ENCODE measurements around the gene LRRIQ1. TPM values are rescaled to one million over a fixed set of nuclear protein-coding genes. Genes with fewer than 3 reads are reported as not detected.

LRRIQ1 gene
- total RNA-seq, 2 experiments from 2014 or later: not detected

DNA sequence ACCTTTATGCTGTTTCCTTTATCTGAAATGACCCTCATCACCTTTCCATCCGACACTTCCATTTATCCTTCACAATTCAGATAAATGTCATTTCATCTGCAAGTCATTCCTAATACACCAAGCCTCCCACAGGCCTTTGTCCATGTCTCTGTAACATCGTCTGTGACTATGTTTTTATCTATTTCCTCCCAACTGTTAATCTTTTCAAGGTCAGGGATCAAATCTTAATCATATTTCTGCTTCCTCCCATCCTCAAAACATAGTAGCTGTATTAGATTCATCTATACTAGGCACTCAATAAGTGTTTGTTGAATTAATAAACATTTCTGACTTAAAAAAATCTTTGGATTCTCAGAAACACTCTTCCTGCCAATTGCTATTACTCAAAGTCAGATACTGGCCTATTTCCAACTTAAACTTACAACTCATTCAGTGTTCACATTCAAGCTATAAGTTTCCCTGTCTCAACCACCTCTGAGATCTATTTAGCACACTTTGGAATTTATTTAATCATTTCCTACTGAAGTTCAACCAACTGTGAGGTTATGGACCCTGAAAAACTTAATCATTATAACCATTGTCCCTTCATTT, 143.6 kb downstream of the LRRIQ1 start:
- ChIA-PET CTCF (no interaction called here), POLR2A (no interaction called here)
- H3K36me3 Mint-ChIP-seq (ENCODE audit: low read depth): no peaks in the 10 kb centered on the region
- ATAC-seq (no peak), DNase-seq (no peak)
- H3K4me3 Mint-ChIP-seq: no peak overlapping the region
- H3K27me3 Mint-ChIP-seq: no peaks in the 10 kb centered on the region
- no peaks in the 10 kb centered on the region for H3K4me1 Mint-ChIP-seq (ENCODE audit: low read depth)
- TF ChIP-seq, protein P1, sequence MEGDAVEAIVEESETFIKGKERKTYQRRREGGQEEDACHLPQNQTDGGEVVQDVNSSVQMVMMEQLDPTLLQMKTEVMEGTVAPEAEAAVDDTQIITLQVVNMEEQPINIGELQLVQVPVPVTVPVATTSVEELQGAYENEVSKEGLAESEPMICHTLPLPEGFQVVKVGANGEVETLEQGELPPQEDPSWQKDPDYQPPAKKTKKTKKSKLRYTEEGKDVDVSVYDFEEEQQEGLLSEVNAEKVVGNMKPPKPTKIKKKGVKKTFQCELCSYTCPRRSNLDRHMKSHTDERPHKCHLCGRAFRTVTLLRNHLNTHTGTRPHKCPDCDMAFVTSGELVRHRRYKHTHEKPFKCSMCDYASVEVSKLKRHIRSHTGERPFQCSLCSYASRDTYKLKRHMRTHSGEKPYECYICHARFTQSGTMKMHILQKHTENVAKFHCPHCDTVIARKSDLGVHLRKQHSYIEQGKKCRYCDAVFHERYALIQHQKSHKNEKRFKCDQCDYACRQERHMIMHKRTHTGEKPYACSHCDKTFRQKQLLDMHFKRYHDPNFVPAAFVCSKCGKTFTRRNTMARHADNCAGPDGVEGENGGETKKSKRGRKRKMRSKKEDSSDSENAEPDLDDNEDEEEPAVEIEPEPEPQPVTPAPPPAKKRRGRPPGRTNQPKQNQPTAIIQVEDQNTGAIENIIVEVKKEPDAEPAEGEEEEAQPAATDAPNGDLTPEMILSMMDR (IDR thresholded peaks at IDR 0.05): no peak
- no peak overlapping the region for H3K27ac Mint-ChIP-seq
- no peaks in the 10 kb centered on the region for H3K9me3 Mint-ChIP-seq
- intact Hi-C loops (cut with micrococcal nuclease): no loop called here

DNA sequence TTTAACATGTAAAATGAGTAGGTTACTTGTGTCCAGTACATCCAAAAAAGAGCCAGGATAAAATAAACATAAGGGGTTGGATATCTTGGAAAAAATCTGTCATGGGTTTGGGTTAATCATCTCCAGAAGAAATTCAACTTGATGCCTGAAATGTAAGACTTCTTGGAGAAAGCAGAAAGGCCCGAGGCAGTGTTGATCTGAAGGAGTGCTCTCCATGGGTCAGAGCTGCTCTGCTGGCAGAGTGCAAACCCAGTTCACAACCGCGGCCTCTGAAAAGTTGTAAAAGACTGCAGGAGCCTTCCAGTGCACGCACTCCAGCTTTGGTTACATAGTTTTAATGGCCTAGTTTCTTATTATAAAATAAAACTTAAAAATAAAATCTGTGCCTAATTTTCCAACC, 146.5 kb downstream of the LRRIQ1 start:
- Mint-ChIP-seq H3K27ac (no peak overlapping the region), H3K27me3 (no peaks in the 10 kb centered on the region), H3K36me3 (ENCODE audit: low read depth) (no peaks in the 10 kb centered on the region), H3K4me3 (no peak overlapping the region), H3K9me3 (no peaks in the 10 kb centered on the region), H3K4me1 (ENCODE audit: low read depth) (no peaks in the 10 kb centered on the region)
- DNase-seq: no peak
- ATAC-seq: no peak
- ChIA-PET CTCF (no interaction called here), POLR2A (no interaction called here)
- intact Hi-C loops (cut with micrococcal nuclease): no loop called here
- TF ChIP-seq, protein P1 (IDR thresholded peaks at IDR 0.05): no peak

DNA sequence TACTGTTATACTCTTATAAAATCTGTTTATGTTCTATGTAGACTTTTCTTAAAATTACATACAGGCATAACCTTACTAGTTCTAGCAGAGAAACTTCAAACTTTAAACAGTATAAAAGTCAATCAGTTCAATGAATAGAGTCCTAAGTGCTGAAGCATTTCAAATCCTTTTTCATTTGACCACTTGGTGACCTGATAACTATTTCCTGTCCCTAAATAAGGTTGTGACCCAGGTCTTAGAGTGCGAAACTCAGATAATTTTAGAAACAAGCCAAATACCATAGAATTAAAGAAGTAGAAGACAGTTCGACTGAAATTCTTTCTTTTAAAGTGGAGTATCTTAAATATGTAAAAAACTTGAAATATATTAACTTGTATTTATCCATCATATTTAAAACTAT, 147.7 kb downstream of the LRRIQ1 start:
- ChIA-PET CTCF (no interaction called here), POLR2A (no interaction called here)
- H3K27ac Mint-ChIP-seq: no peak overlapping the region
- DNase-seq: no peak
- no peaks in the 10 kb centered on the region for H3K9me3 Mint-ChIP-seq
- H3K36me3 Mint-ChIP-seq (ENCODE audit: low read depth): no peaks in the 10 kb centered on the region
- intact Hi-C loops (cut with micrococcal nuclease): no loop called here
- H3K27me3 Mint-ChIP-seq: no peaks in the 10 kb centered on the region
- TF ChIP-seq, protein P1 (IDR thresholded peaks at IDR 0.05): no peak
- H3K4me1 Mint-ChIP-seq (ENCODE audit: low read depth): no peaks in the 10 kb centered on the region
- H3K4me3 Mint-ChIP-seq: no peak overlapping the region
- ATAC-seq: no peak

DNA sequence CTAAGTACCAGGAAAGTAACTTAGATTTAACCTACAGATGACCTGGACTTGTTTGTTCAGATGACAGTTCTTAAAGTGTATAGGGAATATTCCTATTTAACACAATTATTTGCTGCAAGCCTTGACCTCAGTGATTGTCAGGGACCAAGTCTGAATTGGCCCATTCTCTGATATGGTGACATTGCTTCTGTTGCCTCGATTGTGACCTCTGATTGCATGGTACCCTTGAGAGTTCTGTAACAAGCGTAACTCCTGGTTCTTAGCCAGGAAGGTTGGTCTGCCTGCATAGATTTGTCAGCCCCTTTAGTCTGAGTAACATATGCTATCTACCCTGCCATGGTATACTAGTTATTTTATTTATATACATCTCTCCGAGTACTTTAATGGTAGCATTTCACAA, 150.1 kb downstream of the LRRIQ1 start:
- no peak for DNase-seq
- TF ChIP-seq, protein P1 (IDR thresholded peaks at IDR 0.05): no peak
- ATAC-seq: no peak
- no peaks in the 10 kb centered on the region for H3K27me3 Mint-ChIP-seq
- POLR2A ChIA-PET: no interaction called here
- intact Hi-C loops (cut with micrococcal nuclease): no loop called here
- no peak overlapping the region for H3K27ac Mint-ChIP-seq
- no peak overlapping the region for H3K4me3 Mint-ChIP-seq
- H3K9me3 Mint-ChIP-seq: no peaks in the 10 kb centered on the region
- H3K36me3 Mint-ChIP-seq (ENCODE audit: low read depth): no peaks in the 10 kb centered on the region
- CTCF ChIA-PET: no interaction called here
- no peaks in the 10 kb centered on the region for H3K4me1 Mint-ChIP-seq (ENCODE audit: low read depth)

DNA sequence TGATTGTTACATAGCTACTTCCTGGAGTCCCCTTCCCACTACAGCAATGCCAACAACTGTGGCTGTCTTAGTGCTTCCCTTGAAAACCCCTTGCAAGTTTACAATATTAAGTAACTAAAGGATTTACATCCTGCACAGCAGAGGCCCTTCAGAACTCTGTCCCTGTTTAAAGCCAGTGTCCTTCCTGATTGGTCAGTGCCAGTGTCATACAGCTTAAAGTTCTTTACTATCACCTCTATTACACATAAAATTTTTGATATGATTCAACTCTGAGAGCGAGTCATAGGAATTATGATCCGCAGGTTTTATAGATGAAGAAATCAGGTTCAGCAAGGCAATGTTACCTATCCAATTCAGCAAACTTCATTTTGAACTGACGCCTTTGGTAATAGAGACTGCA, 152.5 kb downstream of the LRRIQ1 start:
- H3K36me3 Mint-ChIP-seq (ENCODE audit: low read depth): no peaks in the 10 kb centered on the region
- H3K9me3 Mint-ChIP-seq: no peaks in the 10 kb centered on the region
- no peak overlapping the region for H3K27ac Mint-ChIP-seq
- DNase-seq (no peak), ATAC-seq (no peak)
- ChIA-PET POLR2A (interaction anchor here (0.6 kb wide), 1 partner anchor 254 kb away, joined by 3 read pairs; no protein-coding TSS in a partner anchor), CTCF (no interaction called here)
- H3K4me3 Mint-ChIP-seq: no peak overlapping the region
- H3K4me1 Mint-ChIP-seq (ENCODE audit: low read depth): no peaks in the 10 kb centered on the region
- no peaks in the 10 kb centered on the region for H3K27me3 Mint-ChIP-seq
- intact Hi-C loops (cut with micrococcal nuclease): no loop called here
- TF ChIP-seq, protein P1 (IDR thresholded peaks at IDR 0.05): no peak

Data from activated CD8-positive, alpha-beta T cell treated with anti-CD3 and anti-CD28 coated beads for 36 hours (primary cell).